Activated CD8-positive, alpha-beta T cell treated with anti-CD3 and anti-CD28 coated beads, Interleukin-2, amount 10 ng/mL, durations not matched to agents 7 days and 5 days (primary cell): ENCODE data around the gene PCMT1. TPM values are rescaled to one million over a fixed set of nuclear protein-coding genes. Genes with fewer than 3 reads are reported as not detected.

Experiments
- ATAC-seq: fragments of 150-1000 bp; cut with Tn5 transposase; one replicate; pipeline ENCODE4 v1.10.0; 2021; ENCODE audit warnings: moderate library complexity
- CTCF ChIA-PET: fragments of 350-600 bp; sonication (Branson Sonifier 250); formaldehyde crosslinking; loops from one replicate; lab custom pipeline; 2021; ENCODE audit warnings: antibody characterized with exemption; lab: Charles Lee
- POLR2A ChIA-PET: fragments of 350-600 bp; sonication (Branson Sonifier 250); formaldehyde crosslinking; loops from one replicate; lab custom pipeline; 2021; ENCODE audit warnings: antibody characterized with exemption; lab: Charles Lee
- DNase-seq: peaks from one replicate; pipeline ENCODE4 v3.0.0-alpha.2; 2020
- H3K27ac Mint-ChIP-seq: one replicate; pipeline ENCODE4 v1.8.0; 2021; ENCODE audit warnings: mild to moderate bottlenecking, mixed read lengths
- H3K27me3 Mint-ChIP-seq: one replicate; pipeline ENCODE4 v1.8.0; 2021; ENCODE audit warnings: low read depth, mixed read lengths
- H3K36me3 Mint-ChIP-seq: one replicate; pipeline ENCODE4 v1.8.0; 2021; ENCODE audit warnings: low read depth, mixed read lengths
- H3K4me1 Mint-ChIP-seq: one replicate; pipeline ENCODE4 v1.8.0; 2021; ENCODE audit warnings: low read depth, mixed read lengths
- H3K4me3 Mint-ChIP-seq: one replicate; pipeline ENCODE4 v1.8.0; 2021; ENCODE audit warnings: mild to moderate bottlenecking, mixed read lengths
- H3K9me3 Mint-ChIP-seq: one replicate; pipeline ENCODE4 v1.8.0; 2022; ENCODE audit warnings: mixed read lengths; ENCODE audit not compliant: insufficient read depth
- total RNA-seq, 2 experiments: library from RNA; stranded (reverse); gene quantifications; one replicate each; pipeline ENCODE4 v1.2.3, GENCODE V29; 2021

Gene PCMT1
- total RNA-seq, 2 experiments from 2014 or later: 102 to 104 TPM

DNA sequence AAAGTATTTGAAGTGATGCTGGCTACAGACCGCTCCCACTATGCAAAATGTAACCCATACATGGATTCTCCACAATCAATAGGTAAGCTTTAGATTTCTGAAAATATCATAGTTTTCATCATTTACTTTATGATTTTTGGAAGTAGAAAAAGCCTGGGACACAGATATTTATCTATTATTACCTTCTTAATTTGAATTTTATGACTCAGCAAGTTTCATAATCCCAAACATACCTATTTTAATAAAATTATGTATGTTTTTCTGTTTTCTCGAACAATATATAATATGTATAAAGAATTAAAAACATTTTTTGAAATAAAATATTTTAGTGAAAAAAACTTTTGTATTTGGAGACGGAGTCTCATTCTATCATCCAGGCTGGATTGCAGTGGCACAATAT is 21.6 kb downstream of the PCMT1 start:
- Mint-ChIP-seq H3K36me3 (peaks cover 49% of the 10 kb centered on the region), H3K27ac (no peak overlapping the region), H3K4me3 (no peak overlapping the region), H3K4me1 (peaks cover 3% of the 10 kb centered on the region), H3K27me3 (no peaks in the 10 kb centered on the region), H3K9me3 (peaks cover 6% of the 10 kb centered on the region)
- POLR2A ChIA-PET: no interaction called here
- CTCF ChIA-PET: no interaction called here
- ATAC-seq: no peak
- no peak for DNase-seq

DNA sequence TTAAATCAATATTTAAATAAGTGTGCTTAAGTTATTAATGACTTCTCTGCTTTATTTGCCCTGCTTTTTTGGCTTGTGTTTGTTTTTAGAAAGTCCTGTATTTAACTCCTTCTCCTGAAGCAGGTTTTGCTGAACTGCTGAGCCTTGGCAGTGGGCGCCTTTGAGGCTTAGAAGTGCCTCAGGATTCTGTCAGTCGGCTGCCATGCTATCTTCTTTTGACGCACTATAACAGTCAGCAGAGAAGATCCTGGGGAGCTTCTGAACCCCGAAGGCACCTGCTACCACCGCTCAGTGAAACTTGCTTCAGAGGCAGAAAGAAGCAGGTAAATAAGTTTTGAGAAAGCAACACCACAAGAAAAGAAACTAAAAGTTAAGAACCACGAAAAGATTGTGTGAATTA is 22.4 kb downstream of the PCMT1 start:
- peaks cover 46% of the 10 kb centered on the region for H3K36me3 Mint-ChIP-seq
- no peak for ATAC-seq
- H3K4me1 Mint-ChIP-seq: peaks cover 3% of the 10 kb centered on the region
- peak overlapping the region; percentile 43 for H3K27ac Mint-ChIP-seq
- CTCF ChIA-PET: interaction anchor here (1.2 kb wide), 1 partner anchor 14 kb away, joined by 3 read pairs; no protein-coding TSS in a partner anchor
- DNase-seq: no peak
- H3K27me3 Mint-ChIP-seq: no peaks in the 10 kb centered on the region
- POLR2A ChIA-PET: no interaction called here
- no peak overlapping the region for H3K4me3 Mint-ChIP-seq
- H3K9me3 Mint-ChIP-seq: no peaks in the 10 kb centered on the region

DNA sequence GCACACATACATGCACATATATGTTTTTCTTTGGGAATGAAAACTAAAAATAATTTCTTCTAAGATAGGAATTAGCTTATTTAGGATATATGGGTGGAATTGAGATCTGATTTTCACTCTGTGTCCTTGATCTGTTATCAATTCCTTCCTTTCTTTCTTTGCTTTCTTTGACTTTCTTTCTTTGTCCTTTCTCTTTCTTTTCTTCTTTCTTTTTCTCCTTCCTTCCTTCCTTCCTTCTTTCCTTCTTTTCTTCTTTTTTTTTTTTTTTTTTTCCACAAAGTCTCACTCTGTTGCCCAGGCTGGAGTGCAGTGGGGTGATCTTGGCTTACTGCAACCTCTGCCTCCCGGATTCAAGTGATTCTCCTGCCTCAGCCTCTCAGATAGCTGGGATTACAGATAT is 28.1 kb downstream of the PCMT1 start:
- H3K36me3 Mint-ChIP-seq: peaks cover 26% of the 10 kb centered on the region
- DNase-seq: no peak
- no peaks in the 10 kb centered on the region for H3K9me3 Mint-ChIP-seq
- no peak overlapping the region for H3K27ac Mint-ChIP-seq
- no peak for ATAC-seq
- ChIA-PET POLR2A (interaction anchor here (0.6 kb wide), 1 partner anchor 742 kb away, joined by 3 read pairs; no protein-coding TSS in a partner anchor), CTCF (no interaction called here)
- H3K4me1 Mint-ChIP-seq: no peaks in the 10 kb centered on the region
- no peak overlapping the region for H3K4me3 Mint-ChIP-seq
- no peaks in the 10 kb centered on the region for H3K27me3 Mint-ChIP-seq

DNA sequence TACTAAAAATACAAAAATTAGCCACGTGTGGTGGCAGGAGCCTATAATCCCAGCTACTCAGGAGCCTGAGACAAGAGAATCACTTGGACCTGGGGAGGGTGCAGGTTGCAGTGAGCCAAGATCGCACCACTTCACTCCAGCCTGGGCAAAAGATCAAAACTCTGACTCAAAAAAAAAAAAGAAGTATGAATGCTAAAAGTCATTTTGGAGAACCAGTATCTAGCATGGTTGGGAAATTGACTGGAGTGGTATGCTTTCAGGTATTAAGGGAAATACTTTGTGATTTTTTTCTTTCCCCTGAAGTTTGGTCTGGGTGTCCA is 30.1 kb downstream of the PCMT1 start:
- Mint-ChIP-seq H3K27ac (no peak overlapping the region), H3K36me3 (peaks cover 33% of the 10 kb centered on the region), H3K4me3 (no peak overlapping the region), H3K4me1 (no peaks in the 10 kb centered on the region), H3K9me3 (no peaks in the 10 kb centered on the region), H3K27me3 (no peaks in the 10 kb centered on the region)
- ChIA-PET POLR2A (no interaction called here), CTCF (no interaction called here)
- DNase-seq (no peak), ATAC-seq (no peak)

DNA sequence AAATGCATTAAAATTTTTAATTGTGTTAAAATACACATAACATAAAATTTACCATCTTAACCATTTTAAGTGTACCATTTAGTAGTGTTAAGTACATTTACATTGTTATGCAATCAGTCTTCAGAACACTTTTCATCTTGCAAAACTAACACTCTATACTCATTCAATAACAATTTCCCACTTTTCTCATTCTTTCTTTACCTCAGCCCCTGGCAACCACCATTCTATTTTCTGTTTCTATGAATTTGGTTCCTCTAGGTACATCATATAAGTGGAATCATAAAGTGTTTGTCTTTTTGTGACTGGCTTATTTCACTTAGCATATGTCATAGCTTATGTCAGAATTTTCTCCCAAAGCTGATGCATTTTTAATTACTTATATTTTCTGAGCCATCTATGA is 32.2 kb downstream of the PCMT1 start:
- Mint-ChIP-seq H3K4me1 (no peaks in the 10 kb centered on the region), H3K9me3 (no peaks in the 10 kb centered on the region), H3K27ac (no peak overlapping the region), H3K27me3 (no peaks in the 10 kb centered on the region), H3K36me3 (peaks cover 27% of the 10 kb centered on the region), H3K4me3 (no peak overlapping the region)
- DNase-seq (no peak), ATAC-seq (no peak)
- POLR2A ChIA-PET: no interaction called here
- CTCF ChIA-PET: no interaction called here

DNA sequence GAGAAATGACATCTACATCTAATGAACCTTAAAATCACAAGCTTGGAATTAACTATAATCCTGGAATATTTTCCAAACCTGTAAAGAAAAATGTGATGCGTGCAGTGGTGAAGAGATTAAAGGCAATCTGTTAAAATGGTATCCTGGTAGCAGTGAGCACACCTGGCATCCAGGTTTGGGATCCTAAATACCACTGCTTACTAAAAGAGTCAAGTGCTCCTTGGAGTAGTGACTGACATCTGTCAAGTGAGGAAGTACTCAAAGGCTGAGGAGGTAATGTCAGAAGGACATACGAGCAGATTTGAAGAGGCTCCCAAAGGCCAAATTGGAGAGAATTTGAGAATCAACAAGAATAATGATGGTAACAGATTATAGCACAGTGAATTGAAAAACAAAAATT is 32.8 kb downstream of the PCMT1 start:
- Mint-ChIP-seq H3K9me3 (no peaks in the 10 kb centered on the region), H3K4me1 (no peaks in the 10 kb centered on the region), H3K36me3 (peaks cover 27% of the 10 kb centered on the region), H3K27ac (no peak overlapping the region), H3K4me3 (no peak overlapping the region), H3K27me3 (no peaks in the 10 kb centered on the region)
- ChIA-PET CTCF (no interaction called here), POLR2A (no interaction called here)
- no peak for ATAC-seq
- no peak for DNase-seq

DNA sequence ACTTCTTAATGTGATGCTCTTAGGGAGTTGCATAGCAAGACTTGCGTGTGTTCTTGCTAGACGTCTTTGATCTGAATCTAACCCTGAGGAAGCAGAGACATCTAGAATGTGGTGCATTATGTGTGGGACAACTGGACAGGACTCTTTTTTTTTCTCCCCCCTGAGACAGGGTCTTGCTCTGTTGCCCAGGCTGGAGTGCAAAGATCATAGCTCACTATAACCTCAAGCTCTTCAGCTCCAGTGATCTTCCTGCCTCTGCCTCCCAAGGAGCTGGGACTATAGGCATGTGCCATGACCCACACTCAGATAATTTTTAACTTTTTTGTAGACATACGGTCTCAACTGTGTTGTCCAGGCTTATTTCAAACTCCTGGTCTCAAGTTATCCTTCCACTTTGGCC is 34.0 kb downstream of the PCMT1 start:
- POLR2A ChIA-PET: no interaction called here

DNA sequence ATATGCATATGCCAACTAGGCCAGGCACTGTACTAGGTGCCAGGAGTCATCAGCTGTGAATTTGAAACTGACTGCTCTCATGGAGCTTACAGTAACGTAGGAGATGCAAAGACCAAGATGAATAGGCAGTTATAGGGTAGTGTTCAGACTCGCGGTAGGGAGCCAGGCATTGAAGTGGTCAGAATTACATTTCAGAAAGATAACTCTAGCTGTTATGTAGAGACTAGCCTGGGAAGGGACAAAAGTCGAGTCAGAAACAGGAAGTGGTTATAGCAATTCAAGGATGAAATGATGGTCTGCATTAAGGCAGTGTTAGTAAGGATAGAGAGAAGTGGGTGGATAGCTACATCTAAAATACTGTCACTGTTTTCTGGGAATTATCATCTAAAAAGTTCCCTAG is 56.6 kb downstream of the PCMT1 start:
- POLR2A ChIA-PET: interaction anchor here (0.6 kb wide), 1 partner anchor 248 kb away, joined by 3 read pairs; no protein-coding TSS in a partner anchor

More for the DNA sequence above, 34.0 kb downstream of the PCMT1 start:
- no peak for DNase-seq
- Mint-ChIP-seq H3K27me3 (no peaks in the 10 kb centered on the region), H3K27ac (no peak overlapping the region), H3K36me3 (peaks cover 32% of the 10 kb centered on the region), H3K4me1 (no peaks in the 10 kb centered on the region), H3K4me3 (no peak overlapping the region), H3K9me3 (no peaks in the 10 kb centered on the region)
- no peak for ATAC-seq
- CTCF ChIA-PET: no interaction called here

DNA sequence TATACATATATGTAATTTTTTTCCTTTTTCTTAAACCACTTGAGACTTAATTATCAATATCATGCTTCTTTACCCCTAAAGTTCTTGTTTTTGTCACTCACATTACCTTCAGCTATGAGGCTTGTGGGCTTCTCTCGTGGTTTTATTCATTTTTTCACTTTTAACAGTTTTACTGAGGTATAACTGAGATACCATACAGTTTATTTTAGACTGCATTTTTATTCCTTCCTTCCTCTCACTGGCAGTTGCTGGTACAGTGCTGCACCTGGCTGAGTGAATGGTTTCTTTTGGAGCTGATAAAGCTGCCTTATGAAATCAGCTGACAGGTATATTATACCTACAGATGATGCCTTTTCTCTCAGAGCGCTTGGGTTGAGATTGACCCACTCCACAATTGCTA is 60.3 kb downstream of the PCMT1 start:
- H3K4me1 Mint-ChIP-seq: peaks cover 24% of the 10 kb centered on the region
- H3K27me3 Mint-ChIP-seq: no peaks in the 10 kb centered on the region
- H3K36me3 Mint-ChIP-seq: peaks cover 31% of the 10 kb centered on the region
- H3K9me3 Mint-ChIP-seq: no peaks in the 10 kb centered on the region
- DNase-seq (no peak), ATAC-seq (no peak)
- CTCF ChIA-PET: interaction anchor here (0.8 to 1.1 kb wide), 2 partner anchors 8 to 60 kb away, joined by 3 read pairs; partner anchors contain the start of gene PCMT1
- H3K4me3 Mint-ChIP-seq: no peak overlapping the region
- POLR2A ChIA-PET: interaction anchor here (0.6 kb wide), 1 partner anchor 1218 kb away, joined by 3 read pairs; no protein-coding TSS in a partner anchor
- no peak overlapping the region for H3K27ac Mint-ChIP-seq

More for the DNA sequence above, 56.6 kb downstream of the PCMT1 start:
- Mint-ChIP-seq H3K27ac (peak overlapping the region; percentile 75), H3K27me3 (no peaks in the 10 kb centered on the region), H3K9me3 (no peaks in the 10 kb centered on the region), H3K4me3 (no peak overlapping the region), H3K4me1 (peaks cover 21% of the 10 kb centered on the region), H3K36me3 (peaks cover 34% of the 10 kb centered on the region)
- CTCF ChIA-PET: interaction anchor here (0.9 to 1.1 kb wide), 3 partner anchors 29 to 82 kb away, joined by 3 read pairs; no protein-coding TSS in a partner anchor
- ATAC-seq (peak; percentile 77), DNase-seq (peak; percentile 26)

DNA sequence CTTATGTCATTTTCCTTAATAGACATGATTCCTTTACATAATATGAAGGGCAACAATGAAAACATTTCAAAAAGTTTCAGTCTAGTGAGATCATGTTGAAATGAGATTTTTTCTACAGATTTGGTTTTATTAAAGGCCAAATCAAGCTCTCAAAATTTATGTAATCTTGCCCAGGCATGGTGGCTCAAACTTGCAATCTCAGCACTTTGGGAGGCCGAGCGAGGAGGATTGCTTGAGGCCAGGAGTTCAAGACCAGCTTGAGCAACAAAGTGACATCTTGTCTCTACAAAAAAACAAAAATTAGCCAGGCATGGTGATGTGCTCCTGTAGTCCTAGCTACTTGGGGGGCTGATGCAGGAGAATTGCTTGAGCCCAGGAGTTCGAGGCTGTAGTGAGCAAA is 63.8 kb downstream of the PCMT1 start:
- Mint-ChIP-seq H3K4me3 (no peak overlapping the region), H3K27me3 (no peaks in the 10 kb centered on the region), H3K4me1 (peaks cover 16% of the 10 kb centered on the region), H3K27ac (no peak overlapping the region), H3K36me3 (peaks cover 24% of the 10 kb centered on the region), H3K9me3 (no peaks in the 10 kb centered on the region)
- ChIA-PET CTCF (interaction anchor here (0.8 to 1.1 kb wide), 2 partner anchors 10 to 22 kb away, joined by 3 to 5 read pairs; no protein-coding TSS in a partner anchor), POLR2A (no interaction called here)
- DNase-seq: no peak
- ATAC-seq: no peak

DNA sequence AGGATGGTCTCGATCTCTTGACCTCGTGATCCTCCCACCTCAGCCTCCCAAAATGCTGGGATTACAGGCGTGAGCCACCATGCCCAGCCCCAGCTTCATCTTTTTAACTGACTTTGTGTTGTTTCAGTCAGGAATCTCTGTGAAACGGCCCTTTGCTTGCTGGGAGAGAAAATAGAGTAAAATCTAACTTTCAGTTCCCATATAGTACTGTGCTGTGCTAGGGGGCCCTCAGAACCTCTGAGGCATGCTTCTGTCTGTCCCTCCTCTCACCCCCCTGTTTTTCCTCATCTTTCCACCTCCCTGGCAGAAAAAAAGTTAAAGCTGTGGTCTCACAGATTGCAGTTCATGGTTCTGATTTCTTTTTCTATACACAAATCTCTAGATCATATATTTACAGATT is 66.2 kb downstream of the PCMT1 start:
- ATAC-seq (no peak), DNase-seq (no peak)
- peaks cover 16% of the 10 kb centered on the region for H3K36me3 Mint-ChIP-seq
- H3K4me3 Mint-ChIP-seq: no peak overlapping the region
- H3K27me3 Mint-ChIP-seq: no peaks in the 10 kb centered on the region
- H3K9me3 Mint-ChIP-seq: no peaks in the 10 kb centered on the region
- ChIA-PET POLR2A (no interaction called here), CTCF (no interaction called here)
- peaks cover 5% of the 10 kb centered on the region for H3K4me1 Mint-ChIP-seq
- no peak overlapping the region for H3K27ac Mint-ChIP-seq

DNA sequence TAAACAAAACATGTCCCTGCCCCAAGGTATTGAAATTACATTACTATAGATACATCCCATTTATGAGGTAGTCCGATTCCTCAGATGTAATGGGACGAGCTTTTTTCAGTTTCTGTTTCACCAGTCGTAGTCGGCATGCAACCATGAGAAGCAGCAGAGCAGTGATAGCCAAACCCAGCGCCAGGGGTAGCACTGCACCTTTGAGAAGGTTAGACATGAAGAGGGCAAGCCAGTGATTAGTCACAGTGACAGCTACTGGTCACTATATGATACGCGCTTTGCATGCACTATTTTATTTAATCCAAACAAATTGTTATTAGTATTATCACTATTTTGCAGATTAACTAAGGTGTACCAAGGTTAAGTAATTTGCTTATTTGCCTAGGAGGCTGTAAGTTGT is 71.0 kb downstream of the PCMT1 start:
- Mint-ChIP-seq H3K36me3 (no peaks in the 10 kb centered on the region), H3K27ac (no peak overlapping the region), H3K9me3 (no peaks in the 10 kb centered on the region), H3K4me1 (no peaks in the 10 kb centered on the region), H3K27me3 (peaks cover 6% of the 10 kb centered on the region), H3K4me3 (no peak overlapping the region)
- ChIA-PET CTCF (interaction anchor here (1.0 to 1.3 kb wide), 2 partner anchors 9 to 74 kb away, joined by 3 to 4 read pairs; partner anchors contain the start of gene NUP43), POLR2A (no interaction called here)
- DNase-seq: no peak
- ATAC-seq: no peak
